HG03354 (cell line): ENCODE measurements around the gene KRTAP3-3.

Experiments used
- ATAC-seq: cut with Tn5 transposase; IDR thresholded peaks from one replicate; pipeline ENCODE4 v1.9.1; 2021; ENCODE audit warnings: mild to moderate bottlenecking; ENCODE audit not compliant: unreplicated experiment, poor library complexity, severe bottlenecking

Gene KRTAP3-3

DNA sequence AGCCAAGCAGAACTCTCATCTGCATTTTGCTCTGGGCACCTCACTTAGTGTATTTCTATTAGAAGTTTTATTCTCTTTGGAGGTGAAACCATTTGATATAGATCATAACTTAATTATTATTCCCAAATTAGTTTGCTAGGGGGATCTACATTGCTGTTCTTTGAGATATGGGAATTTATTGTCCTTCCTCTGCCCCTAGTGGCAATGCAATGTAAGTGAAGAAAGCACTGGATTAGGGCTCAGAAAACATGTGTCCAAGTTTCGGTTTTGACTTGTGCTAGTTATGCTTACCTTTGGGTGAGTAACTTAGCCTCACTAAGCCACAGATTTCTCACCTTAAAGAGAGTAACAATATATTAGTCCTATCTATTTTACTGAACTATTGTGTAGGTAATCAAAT, 30.1 kb downstream of the KRTAP3-3 start:
- no peak for ATAC-seq

DNA sequence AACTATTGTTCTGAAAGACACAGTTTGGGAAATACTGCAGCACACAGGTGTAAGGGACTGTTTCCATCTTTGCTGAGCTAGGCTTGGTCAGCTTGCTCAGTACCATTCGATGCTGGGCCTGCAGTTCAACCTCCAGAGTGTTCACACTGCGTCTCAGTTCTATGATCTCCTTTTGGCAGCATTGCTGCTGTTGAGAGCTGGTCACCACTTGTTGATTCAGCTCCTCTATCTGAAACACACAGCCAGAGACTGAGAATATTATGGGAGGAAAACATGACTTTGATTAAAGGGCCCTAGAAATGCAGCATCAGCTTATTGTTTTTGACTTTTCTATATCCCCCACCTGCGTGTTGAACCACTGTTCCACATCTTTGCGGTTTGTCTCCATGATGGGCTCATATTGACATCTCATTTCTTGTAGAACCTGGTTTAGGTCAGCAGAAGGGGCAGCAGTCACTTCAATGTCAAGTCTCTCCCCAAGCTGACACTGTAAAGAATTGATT, 31.9 kb downstream of the KRTAP3-3 start:
- no peak for ATAC-seq

DNA sequence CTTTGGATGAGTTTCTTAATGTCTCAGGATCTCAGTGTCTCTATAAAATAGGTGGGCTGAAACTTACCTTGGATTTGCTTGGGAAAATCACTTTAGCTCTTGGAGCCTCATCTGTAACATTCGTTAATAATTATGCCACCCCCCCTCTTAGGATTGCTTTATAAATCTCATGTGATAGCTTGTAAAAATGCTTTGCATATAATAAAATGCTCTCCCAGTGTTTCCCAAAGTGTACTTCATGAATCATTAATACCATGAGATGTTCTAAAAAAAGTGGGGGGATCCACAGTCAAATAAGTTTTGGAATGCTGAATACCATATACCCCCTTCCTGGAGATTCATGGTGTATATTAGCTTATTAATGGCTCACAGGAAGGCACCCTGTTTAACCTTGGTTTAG, 32.4 kb downstream of the KRTAP3-3 start:
- no peak for ATAC-seq

DNA sequence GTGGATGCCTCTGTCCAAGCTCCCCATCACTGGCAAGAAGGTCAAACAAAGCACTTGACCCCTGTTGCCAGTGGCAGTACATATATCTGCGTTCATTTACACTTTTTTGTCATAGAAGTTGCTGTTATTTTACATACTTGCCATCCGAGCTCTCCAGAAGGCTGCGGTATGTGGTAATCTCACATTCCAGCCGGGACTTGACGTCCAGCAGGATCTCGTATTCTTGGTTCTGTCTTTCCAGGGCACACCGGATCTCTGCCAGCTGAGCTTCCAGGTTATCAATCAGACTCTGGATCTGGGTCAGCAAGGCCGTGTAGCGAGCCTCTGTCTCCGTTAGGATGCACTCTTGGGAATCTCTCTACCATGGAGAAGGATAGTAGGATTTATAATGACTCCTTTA, 33.8 kb downstream of the KRTAP3-3 start:
- no peak for ATAC-seq

DNA sequence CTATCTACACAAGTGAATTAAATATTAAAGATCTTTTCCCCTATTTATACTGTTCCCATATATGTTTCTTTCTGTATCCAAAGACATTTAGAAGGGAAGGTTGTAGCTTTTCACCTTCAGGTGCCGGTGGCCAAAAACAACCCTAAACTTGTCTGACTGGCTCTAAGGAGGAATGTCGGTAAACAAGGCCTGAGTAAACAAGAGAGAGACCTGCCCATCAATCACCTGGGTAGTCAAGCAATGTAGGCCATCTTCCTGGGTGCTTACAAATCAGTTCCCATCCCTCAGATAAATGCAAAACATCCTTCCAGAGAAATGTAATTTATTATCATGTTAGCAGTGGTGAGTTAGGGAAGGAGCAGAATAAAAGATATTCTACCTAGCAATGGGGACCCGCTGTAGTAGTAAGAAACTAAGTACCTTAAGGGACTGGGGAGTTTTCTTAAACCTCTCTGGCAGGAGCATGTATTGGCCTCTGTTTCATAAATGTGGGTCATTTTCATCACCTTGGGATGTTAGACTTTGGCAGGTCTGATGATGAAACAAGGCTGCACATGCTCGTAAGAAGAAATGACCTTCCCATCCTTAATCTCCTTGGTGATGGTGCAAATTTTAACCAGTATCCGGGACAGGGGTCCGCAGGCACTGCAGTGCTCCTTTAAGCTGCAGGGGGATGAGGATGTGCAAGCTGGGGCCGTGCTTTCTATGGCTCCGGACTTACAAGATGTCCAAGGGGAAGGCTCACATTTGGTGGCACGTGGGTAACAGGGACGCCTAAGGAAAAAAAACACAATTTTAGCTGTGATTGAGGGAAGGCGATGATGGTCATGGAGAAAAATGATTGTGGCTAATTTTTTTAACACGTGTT, 35.6 kb downstream of the KRTAP3-3 start:
- no peak for ATAC-seq

DNA sequence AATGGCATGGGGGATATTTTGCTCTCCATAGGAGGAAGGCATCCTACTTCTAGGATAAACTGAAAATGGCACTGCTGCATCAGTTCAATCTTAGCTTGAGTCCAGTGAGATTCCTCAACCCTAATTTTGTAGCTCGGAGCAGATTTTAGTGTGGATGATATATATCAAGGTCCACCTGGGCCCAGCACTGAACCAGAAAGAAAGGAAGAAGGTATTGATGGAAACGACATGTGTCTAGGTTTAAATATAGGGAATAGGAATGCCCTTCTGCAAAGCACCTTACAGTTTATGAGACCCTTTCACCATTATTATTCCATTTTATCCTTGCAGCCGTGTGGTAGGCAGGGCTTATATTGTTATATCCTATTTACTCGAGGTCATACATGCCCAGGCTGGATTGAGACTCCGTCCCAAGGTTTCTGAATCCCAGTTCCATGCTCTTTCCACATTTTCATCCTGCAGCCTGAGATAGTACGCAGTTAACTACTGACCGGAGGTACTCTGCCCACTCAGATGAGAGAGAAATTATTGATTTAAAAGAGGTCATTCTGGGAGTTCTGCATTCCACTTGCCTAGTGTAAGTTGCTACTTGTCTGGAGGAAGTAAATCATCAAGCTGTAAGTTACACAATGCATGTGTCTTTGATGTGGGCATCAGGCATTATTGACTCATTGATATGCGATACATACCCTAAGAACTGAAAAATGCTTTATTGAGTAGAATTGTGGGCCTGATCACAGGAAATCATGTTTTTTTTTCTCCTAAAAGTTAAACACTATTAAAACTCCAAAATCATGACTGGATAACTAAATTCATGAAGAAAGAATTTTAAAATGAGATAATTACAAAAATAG, 37.3 kb downstream of the KRTAP3-3 start:
- no peak for ATAC-seq

- no peak for ATAC-seq
Observed at GRCh38 chr17:40953881-40954280, 40.1 kb downstream of the KRTAP3-3 start.

DNA sequence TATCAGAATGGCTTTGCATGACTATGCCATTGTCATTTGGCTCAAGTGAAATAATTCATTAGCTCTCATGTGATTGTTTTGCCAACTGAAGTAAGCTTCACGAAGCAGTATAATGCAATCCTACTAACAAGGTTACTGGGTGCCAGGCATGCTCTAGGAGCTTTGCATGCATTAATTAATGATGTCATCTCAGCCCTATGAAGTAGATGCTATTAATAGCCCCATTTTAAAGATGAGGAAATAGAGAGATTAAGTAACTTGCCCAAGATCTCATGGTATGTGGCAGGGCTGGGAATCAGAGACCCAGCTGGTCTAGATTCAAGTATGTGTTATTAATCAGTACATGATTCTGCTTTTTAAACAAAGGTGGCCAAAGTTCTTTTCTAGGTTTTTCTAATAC, 41.3 kb downstream of the KRTAP3-3 start:
- ATAC-seq = no peak

DNA sequence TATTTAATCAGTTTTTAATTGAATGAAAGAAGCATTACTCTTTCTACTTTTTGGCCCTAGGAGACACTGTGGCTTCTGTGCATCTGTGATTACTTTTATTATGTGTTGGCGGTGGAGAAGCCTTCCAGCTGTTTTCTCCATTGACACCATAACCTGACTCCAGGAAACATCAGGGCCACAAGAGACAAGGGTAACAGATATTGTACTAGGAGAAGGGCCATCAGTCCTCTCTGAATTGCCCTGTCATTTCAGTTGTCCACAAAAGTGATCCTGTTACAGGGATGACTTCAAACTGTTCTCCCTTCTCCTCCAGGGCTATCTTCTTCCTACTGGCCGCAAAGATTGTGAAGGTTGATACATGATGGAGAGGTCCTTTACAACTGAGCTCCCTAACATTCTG, 41.8 kb downstream of the KRTAP3-3 start:
- ATAC-seq = no peak

DNA sequence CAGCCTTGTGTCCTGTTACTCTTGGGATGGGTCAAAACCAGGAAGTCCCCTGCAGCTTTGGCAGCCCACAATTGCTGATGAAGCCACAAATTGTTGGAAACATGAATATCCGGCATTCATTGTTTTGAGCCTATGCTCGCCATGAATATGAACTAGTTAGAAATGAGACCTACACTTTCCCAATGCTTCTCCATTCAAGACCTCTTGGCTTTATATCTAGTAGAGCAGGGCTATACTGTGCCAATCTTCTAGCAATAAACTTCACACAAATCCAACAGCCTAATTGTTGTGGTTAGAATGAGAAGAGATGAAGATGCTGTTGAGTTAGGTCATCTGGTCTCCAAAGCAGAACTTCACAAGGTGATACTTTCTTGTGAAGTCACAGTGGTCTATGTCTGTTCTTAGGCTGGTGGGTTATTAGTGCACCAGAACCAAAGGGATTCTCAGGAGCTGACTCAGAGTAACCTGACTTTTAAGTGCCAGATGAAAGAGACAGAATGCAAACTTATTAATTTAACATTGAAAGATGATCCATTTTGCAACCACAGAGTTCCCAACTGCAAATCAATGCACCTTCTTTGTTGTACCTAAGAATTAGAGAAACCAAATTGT, 42.8 kb downstream of the KRTAP3-3 start:
- no peak for ATAC-seq

- ATAC-seq = no peak
Observed at GRCh38 chr17:40950176-40950575, 43.8 kb downstream of the KRTAP3-3 start.

GRCh38 chr17:40949418-40949817, 44.5 kb downstream of the KRTAP3-3 start:
- no peak for ATAC-seq

- ATAC-seq = no peak
Observed at GRCh38 chr17:40947929-40948328, 46.0 kb downstream of the KRTAP3-3 start.

DNA sequence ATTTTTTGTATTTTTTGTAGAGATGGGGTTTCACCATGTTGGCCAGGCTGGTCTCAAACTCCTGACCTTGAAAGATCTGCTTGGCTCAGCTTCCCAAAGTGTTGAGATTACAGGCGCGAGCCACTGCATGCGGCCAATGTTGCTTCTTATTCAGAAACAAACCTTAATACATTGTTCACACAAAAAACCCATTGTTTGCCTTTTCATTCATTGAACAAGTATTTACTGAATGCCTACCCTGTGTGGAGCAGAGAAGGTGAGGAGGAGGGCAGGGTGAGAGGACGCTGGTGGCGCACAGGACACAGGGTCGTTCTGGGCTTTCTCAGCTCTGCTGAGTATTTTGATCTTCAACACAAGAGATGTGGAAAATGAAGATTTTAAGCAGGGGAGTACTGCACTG, 48.5 kb downstream of the KRTAP3-3 start:
- no peak for ATAC-seq

DNA sequence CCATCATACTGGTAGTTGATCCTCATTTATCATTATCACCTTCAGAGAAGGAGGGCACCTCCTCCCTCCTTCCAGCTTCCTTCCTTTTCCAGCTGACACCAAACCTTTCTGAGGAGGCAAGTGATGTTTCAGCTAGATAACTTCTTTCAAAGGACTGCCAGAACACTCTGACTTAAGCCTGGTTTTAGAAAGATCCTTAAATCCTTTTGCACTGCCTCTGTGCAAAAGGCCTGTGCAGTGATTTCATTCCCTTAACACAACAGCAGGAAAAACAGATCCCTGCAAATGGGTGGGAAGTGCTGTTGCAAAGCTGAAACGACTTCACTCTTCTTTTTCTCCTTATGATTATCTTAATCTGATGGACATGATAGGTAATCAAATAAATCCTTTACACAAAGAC, 49.4 kb downstream of the KRTAP3-3 start:
- ATAC-seq = no peak
